Kidney epithelial cell (primary cell): Measurements from ENCODE around the gene PREX1. TPM values are rescaled to one million over a fixed set of nuclear protein-coding genes. Genes with fewer than 3 reads are reported as not detected.
"Not testable (repeated sequence)": the region's sequence is repeated elsewhere in the genome, so short reads cannot be mapped to it uniquely, and the experiment has no call there.

Source experiments
- DNase-seq: peaks from one replicate; pipeline ENCODE4 v3.0.0-alpha.2; 2010; ENCODE audit warnings: low read depth
- H3K27me3 ChIP-seq: 2 replicates; pipeline ENCODE4 v1.6.0; 2011; ENCODE audit warnings: low read length; ENCODE audit not compliant: control insufficient read depth, insufficient read depth
- H3K36me3 ChIP-seq: 2 replicates; pipeline ENCODE4 v1.5.1; 2011; ENCODE audit warnings: low read length; ENCODE audit not compliant: control insufficient read depth, insufficient read depth
- H3K4me3 ChIP-seq: 2 replicates; pipeline ENCODE4 v1.5.1; 2011; ENCODE audit warnings: low read depth, mild to moderate bottlenecking, control low read depth, low read length
- total RNA-seq: library from RNA; depleted of rRNA; stranded (reverse); fragments of >200 nt; gene quantifications from 2 replicates; pipeline ENCODE4 v1.2.3, GENCODE V29; 2015
- TF ChIP-seq, protein P1 (sequence below): IDR thresholded peaks from 2 replicates; pipeline ENCODE4 v1.5.1; 2011; ENCODE audit warnings: mild to moderate bottlenecking, moderate library complexity, low read length, control low read depth, inconsistent platforms; ENCODE audit not compliant: insufficient read depth, poor library complexity, severe bottlenecking

Gene PREX1
- total RNA-seq, 1 donor from 2014 or later, result 3.5 TPM

DNA sequence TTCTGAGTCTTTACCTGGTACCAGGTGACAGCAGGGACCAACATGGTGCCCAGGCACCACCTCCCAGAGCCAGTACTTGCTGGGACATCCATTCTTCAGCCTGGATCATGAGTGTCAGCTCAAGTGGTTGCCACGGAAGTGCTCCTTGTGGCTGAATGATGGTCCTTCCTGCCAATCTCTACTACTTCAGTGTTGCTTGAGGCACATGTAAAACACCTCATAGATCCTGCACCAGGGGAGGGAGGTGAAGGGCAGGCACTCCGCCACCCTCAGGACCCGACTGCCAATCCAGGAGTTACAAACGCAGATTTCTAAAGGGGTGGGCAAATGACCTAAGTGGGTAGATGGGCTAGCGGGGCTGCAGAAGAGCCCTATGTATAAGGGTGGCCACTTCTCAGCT lies 226.0 kb downstream of the PREX1 start:
- TF ChIP-seq, protein P1, sequence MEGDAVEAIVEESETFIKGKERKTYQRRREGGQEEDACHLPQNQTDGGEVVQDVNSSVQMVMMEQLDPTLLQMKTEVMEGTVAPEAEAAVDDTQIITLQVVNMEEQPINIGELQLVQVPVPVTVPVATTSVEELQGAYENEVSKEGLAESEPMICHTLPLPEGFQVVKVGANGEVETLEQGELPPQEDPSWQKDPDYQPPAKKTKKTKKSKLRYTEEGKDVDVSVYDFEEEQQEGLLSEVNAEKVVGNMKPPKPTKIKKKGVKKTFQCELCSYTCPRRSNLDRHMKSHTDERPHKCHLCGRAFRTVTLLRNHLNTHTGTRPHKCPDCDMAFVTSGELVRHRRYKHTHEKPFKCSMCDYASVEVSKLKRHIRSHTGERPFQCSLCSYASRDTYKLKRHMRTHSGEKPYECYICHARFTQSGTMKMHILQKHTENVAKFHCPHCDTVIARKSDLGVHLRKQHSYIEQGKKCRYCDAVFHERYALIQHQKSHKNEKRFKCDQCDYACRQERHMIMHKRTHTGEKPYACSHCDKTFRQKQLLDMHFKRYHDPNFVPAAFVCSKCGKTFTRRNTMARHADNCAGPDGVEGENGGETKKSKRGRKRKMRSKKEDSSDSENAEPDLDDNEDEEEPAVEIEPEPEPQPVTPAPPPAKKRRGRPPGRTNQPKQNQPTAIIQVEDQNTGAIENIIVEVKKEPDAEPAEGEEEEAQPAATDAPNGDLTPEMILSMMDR, result no peak
- H3K36me3 ChIP-seq, result no peaks in the 10 kb centered on the region
- H3K4me3 ChIP-seq, result no peak overlapping the region
- peaks cover 18% of the 10 kb centered on the region for H3K27me3 ChIP-seq
- no peak for DNase-seq

DNA sequence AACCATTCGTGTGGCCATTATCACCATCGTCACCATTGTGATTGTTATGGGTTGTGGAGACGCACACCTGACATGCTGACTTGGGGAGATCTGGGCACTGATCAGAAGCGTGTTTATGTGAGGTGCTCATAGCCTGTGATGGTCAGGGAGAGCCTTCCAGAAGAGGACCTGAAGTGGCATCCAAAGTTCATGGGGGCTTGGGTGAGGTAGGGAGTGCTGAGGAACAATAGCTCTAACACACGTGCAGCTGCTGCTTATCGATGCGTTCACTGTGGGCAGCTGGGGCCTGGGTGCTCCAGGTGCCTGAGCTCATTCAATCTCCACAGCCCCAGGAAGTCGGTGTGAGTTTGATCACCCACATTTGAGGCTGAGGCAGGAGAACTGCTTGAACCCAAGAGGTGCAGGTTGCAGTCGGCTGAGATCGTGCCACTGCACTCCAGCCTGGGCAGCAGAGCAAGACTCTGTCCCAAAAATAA lies 227.3 kb downstream of the PREX1 start:
- no peak for DNase-seq
- no peak overlapping the region for H3K4me3 ChIP-seq
- TF ChIP-seq, protein P1, result no peak
- H3K36me3 ChIP-seq, result no peaks in the 10 kb centered on the region
- H3K27me3 ChIP-seq, result peaks cover 10% of the 10 kb centered on the region

DNA sequence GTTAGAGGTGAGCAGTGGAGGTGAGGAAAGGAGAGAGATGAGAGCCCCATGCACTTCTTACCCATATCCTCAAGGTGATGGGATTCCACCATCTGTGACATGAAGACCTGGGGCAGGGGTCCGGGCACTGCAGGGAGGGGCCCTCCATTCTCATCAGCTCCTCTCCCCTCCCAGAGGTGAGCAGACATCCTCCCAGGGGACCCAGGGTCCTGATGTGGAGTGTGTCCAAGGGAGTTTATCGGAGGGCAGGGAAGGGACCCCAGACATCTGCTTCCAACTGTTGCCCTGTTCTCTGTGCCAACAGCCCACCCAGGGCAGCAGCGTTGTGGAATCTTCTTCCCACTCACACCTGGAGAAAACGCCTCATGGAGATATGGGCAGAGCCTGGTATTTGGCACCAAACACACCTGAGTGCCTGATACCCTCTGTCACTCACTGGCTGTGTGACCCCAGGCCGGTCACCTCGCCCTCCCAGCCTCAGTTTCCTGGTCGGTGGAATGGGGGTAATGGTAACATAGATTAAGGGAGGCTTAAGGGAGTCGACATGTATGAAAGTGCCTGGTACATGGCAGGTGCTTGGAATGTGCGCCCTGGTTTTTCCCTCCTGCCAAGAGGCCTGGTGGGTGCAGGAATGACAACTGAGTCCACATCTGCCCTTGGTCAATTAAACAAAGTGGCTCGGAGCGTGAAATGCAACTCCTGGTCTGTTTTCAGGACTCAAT lies 227.9 kb downstream of the PREX1 start:
- no peak for DNase-seq
- H3K4me3 ChIP-seq, result no peak overlapping the region
- no peaks in the 10 kb centered on the region for H3K36me3 ChIP-seq
- TF ChIP-seq, protein P1, result no peak
- H3K27me3 ChIP-seq, result peaks cover 8% of the 10 kb centered on the region

DNA sequence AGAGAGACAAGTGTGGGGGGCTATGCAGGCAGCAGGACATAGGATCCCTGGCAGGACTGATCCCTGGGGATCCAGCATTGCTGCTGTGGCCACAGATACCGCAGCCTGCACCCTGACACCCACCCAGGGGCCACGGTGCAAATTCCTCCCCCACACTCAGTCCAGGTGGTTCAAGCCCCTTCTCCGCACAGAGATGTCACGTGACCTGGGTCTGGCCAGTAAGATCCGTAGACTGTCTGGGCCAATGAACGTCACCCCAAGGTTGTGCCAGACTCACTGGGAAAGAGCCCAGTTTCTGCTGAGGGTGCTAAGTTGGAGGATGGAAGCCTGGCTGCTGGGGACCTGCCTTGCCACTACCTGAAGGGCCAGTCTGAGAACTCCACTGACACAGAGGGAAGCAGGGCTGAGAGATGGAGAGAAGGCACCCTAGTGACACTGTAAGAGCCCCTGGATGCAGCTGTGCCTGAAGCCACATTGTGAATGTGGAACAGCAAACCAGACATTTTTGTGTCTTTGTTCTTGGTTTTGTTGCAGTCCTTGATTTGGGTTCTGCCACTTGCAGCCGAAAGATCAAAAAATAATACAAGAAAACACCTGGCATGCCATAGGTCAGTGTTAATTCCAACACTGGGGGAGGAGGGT lies 228.6 kb downstream of the PREX1 start:
- H3K36me3 ChIP-seq, result no peaks in the 10 kb centered on the region
- H3K4me3 ChIP-seq, result no peak overlapping the region
- no peak for DNase-seq
- peaks cover 11% of the 10 kb centered on the region for H3K27me3 ChIP-seq
- TF ChIP-seq, protein P1, result no peak

DNA sequence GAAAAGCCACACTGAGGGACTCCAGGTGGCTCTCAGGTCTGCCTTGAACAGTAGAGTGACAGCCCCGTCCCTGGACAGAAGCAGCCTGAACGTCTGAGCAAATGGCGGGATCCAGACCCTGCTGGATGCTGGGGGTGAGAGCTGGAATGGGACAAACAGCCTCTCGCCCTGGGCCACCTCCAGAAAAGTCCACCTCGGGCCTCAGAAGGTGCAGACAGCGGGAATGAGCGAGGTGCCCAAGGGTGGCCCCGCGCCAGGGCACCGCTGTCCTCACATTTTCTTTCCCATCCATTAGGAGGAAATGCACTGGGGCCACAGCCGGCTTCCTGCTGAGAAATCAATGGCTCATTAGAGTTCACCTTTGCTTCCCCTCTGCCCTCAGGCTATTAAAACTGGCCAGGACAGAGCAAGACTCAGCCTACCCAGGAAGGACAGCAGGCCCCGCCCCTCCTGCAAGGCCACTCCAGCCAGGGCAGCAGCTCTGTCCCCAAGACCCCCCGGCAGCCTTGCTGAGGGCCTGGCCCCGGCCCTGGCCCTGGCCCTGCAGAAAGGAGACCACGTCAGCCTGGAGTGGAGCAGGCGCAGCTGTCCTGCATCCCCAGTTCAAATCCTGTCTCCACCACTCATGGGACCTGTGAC lies 229.4 kb downstream of the PREX1 start:
- not testable (repeated sequence) for H3K4me3 ChIP-seq, DNase-seq, H3K36me3 ChIP-seq
- peaks cover 11% of the 10 kb centered on the region for H3K27me3 ChIP-seq

DNA sequence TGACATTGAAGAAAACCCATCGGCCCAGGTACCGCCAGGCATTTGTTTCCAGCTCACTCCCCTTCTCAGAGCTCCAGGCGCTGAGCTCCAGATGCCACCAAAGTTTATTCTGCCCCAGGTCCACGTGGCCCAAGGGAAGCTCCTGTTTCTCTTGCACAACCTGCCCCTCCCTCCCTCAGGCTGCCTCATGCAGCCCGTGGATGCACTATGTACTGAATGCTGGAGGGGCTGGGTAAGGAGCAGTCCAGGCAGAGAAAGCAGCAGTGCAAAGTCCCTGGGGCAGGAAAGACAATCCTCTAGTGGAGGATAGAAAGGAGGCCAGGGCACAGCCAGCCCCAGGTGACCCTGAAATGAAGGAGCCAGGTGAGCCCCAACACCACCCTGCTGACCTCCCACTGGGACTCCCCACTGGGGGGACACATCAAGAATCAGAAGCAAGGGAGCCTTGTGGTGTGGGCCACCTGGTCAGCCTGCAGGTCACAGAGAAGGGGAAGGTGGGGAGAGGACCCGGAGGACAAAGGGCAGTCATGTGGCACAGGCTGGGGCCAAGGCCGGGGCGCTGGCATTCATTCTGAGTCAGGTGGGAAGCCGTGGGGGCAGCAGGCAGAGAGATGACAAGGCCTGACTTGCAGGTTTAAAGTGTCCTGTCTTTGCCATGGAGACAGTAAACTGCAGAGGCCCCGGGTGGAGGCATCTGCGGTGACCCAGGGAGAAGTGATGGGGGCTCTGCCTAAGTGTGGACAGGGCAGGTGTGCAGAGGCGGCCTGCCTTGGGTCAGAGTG lies 230.1 kb downstream of the PREX1 start:
- Histone ChIP-seq H3K4me3 (no peak overlapping the region), H3K36me3 (no peaks in the 10 kb centered on the region), H3K27me3 (peaks cover 8% of the 10 kb centered on the region)
- TF ChIP-seq, protein P1, result no peak
- DNase-seq, result no peak
